OCI-LY3 (cell line): Measurements from ENCODE around the gene DNAJC9.

ENCODE experiments used
- H2AFZ ChIP-seq: fragments of 200-600, 300-600 bp; shearing (Covaris generic); 2 replicates; pipeline ENCODE4 v1.6.0; 2014; ENCODE audit warnings: antibody characterized with exemption, low read depth, low read length
- H3K27ac ChIP-seq: fragments of 200-600, 300-600 bp; sonication (generic); 2 replicates; pipeline ENCODE4 v1.5.1; 2014; ENCODE audit warnings: mild to moderate bottlenecking, low read length, moderate library complexity, mixed read lengths
- H3K27me3 ChIP-seq: fragments of 200-600, 300-600 bp; sonication (generic); 2 replicates; pipeline ENCODE4 v1.6.1; 2014; ENCODE audit warnings: low read depth, low read length, mixed read lengths
- H3K36me3 ChIP-seq: fragments of 200-600, 300-600 bp; sonication (generic); replicated peaks from 2 replicates; pipeline ENCODE3; 2014; ENCODE audit warnings: low read depth, low read length, mixed read lengths
- H3K4me1 ChIP-seq: fragments of 300-600, 200-600 bp; sonication (generic); 2 replicates; pipeline ENCODE4 v1.6.1; 2014; ENCODE audit warnings: low read length, mixed read lengths
- H3K4me2 ChIP-seq: fragments of 200-600, 300-600 bp; sonication (generic); 2 replicates; pipeline ENCODE4 v1.6.1; 2014; ENCODE audit warnings: low read length, mixed read lengths
- H3K4me3 ChIP-seq: fragments of 300-600, 200-600 bp; sonication (generic); 2 replicates; pipeline ENCODE4 v1.5.1; 2014; ENCODE audit warnings: antibody characterized with exemption, mild to moderate bottlenecking, low read length, moderate library complexity
- H3K79me2 ChIP-seq: fragments of 300-600, 200-600 bp; shearing (Covaris generic); 2 replicates; pipeline ENCODE4 v1.6.1; 2014; ENCODE audit warnings: mild to moderate bottlenecking, low read length, mixed read lengths
- H3K9ac ChIP-seq: fragments of 300-600, 200-600 bp; shearing (Covaris generic); 2 replicates; pipeline ENCODE4 v1.6.0; 2014; ENCODE audit warnings: mild to moderate bottlenecking, low read length, moderate library complexity
- H3K9me3 ChIP-seq: fragments of 200-600, 300-600 bp; shearing (Covaris generic); 2 replicates; pipeline ENCODE4 v1.6.1; 2014; ENCODE audit warnings: low read length, mixed read lengths; ENCODE audit not compliant: insufficient read depth
- H4K20me1 ChIP-seq: fragments of 200-600, 300-600 bp; sonication (generic); 2 replicates; pipeline ENCODE4 v1.6.1; 2016; ENCODE audit warnings: low read length, mixed read lengths; ENCODE audit not compliant: insufficient read depth
- CTCF ChIP-seq: fragments of 200-600, 300-600 bp; sonication (generic); IDR thresholded peaks from 2 replicates; pipeline ENCODE4 v1.5.1; 2014; ENCODE audit warnings: antibody characterized with exemption, low read length, low read depth
- EZH2phosphoT487 ChIP-seq: fragments of 200-600 bp; shearing (Covaris generic); IDR thresholded peaks from 2 replicates; pipeline ENCODE4 v1.6.1; 2018; ENCODE audit warnings: antibody characterized with exemption, mixed run types, low read depth

DNAJC9 gene

GRCh38 chr10:73215749-73216148 lies 31.3 kb downstream of the DNAJC9 start:
- no peak overlapping the region for H2AFZ ChIP-seq
- no peak overlapping the region for H3K9ac ChIP-seq
- H3K79me2 ChIP-seq = no peaks in the 10 kb centered on the region
- H3K9me3 ChIP-seq = no peaks in the 10 kb centered on the region
- H3K27ac ChIP-seq = no peak overlapping the region
- TF ChIP-seq EZH2phosphoT487 = no peak
- no peaks in the 10 kb centered on the region for H3K27me3 ChIP-seq
- H3K4me2 ChIP-seq = no peak overlapping the region
- no peak overlapping the region for H3K4me3 ChIP-seq
- H3K4me1 ChIP-seq = no peaks in the 10 kb centered on the region
- no peaks in the 10 kb centered on the region for H4K20me1 ChIP-seq
- H3K36me3 ChIP-seq = peaks cover 9% of the 10 kb centered on the region

DNA sequence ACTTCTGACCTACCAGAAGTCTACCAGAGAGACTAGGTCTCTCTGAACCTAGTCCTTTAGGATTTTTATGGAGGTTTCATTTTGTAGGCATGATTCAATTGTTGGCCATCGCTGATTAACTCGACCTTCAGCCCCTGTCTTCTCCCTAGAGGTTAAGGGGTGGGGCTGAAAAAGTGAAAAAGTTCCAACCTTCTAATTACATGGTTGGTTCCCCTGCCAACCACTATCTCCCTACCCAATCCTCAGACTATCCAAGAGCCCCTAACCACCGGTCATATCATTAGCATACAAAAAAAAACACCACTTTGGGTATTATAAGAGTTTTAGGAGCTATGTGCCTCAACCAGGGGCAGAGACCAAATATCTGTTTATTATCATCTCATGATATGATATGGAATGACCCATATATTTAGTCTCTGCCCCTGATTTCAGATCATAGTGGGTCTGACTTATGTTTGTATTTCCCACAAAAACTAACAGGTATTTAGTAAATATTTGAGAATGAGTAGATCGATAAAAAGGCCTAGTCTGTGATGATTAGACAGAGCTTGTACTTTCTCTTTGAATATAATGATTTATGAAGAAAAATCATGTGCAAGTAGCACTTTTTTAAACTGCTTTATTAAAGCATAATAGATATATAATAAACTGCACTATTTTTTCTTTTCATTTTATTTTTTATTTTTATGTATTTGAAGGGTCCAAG lies 35.8 kb downstream of the DNAJC9 start:
- TF ChIP-seq CTCF (no peak), EZH2phosphoT487 (no peak)
- Histone ChIP-seq H2AFZ (no peak overlapping the region), H4K20me1 (no peaks in the 10 kb centered on the region), H3K4me2 (no peak overlapping the region), H3K4me1 (no peaks in the 10 kb centered on the region), H3K4me3 (no peak overlapping the region), H3K36me3 (no peaks in the 10 kb centered on the region), H3K27ac (no peak overlapping the region), H3K27me3 (no peaks in the 10 kb centered on the region), H3K9me3 (no peaks in the 10 kb centered on the region), H3K79me2 (no peaks in the 10 kb centered on the region), H3K9ac (no peak overlapping the region)

DNA sequence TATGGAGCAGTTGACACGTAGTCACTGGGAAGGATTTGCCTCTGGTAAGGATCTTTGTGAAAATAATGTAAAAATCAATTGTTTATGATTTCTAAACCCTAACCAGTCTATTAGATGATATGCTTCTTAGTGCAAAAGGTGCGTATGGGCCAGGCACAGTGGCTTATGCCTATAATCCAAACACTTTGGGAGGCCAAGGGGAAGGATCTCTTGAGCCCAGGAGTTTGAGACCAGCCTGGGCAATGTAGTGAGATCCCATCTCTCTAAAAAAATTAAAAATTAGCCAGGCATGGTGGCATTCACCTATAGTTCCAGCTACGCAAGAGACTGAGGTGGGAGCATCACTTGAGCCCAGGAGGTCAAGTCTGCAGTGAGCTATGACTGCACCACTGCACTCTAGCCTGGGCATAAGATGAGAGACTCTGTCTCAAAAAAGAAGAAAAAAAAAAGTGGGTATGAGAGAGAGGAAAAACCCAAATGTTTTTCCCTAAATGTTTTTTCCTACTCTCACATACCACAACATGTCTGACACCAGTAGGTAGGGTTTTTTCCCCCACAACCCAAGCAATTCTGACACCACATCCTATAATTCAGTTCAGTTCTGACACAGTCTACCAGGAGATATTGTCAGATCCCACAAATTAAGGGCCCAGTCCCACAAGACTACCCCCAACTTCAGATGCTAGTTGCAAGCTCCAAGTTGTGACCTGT lies 36.5 kb downstream of the DNAJC9 start:
- H4K20me1 ChIP-seq = no peaks in the 10 kb centered on the region
- H3K4me2 ChIP-seq = no peak overlapping the region
- H3K9ac ChIP-seq = no peak overlapping the region
- no peaks in the 10 kb centered on the region for H3K4me1 ChIP-seq
- H3K79me2 ChIP-seq = no peaks in the 10 kb centered on the region
- TF ChIP-seq CTCF = no peak
- TF ChIP-seq EZH2phosphoT487 = no peak
- no peak overlapping the region for H3K27ac ChIP-seq
- H3K9me3 ChIP-seq = no peaks in the 10 kb centered on the region
- no peak overlapping the region for H3K4me3 ChIP-seq
- H3K27me3 ChIP-seq = no peaks in the 10 kb centered on the region
- H2AFZ ChIP-seq = no peak overlapping the region
- H3K36me3 ChIP-seq = no peaks in the 10 kb centered on the region

DNA sequence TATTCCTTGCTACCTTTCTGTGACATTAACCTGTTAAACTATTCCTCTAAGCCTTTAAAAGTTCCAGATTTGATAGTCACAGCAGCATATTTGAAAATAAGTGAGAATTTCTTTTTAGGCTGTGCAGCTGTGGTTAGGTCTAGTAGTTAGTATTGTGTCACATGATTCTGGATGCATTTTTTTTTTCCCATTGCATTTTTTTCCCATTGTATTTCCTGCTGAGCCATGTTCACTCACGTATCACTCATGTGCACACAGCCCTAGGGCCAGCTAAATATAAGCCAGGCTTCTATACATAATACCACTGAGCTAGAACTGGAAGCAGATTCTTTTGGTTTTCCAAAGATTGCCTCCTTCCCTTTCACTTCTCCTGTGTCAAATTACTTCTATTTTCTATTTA lies 37.4 kb downstream of the DNAJC9 start:
- H3K79me2 ChIP-seq = no peaks in the 10 kb centered on the region
- no peaks in the 10 kb centered on the region for H3K9me3 ChIP-seq
- H4K20me1 ChIP-seq = no peaks in the 10 kb centered on the region
- H3K27ac ChIP-seq = no peak overlapping the region
- no peaks in the 10 kb centered on the region for H3K36me3 ChIP-seq
- H3K4me3 ChIP-seq = no peak overlapping the region
- no peak overlapping the region for H3K9ac ChIP-seq
- H2AFZ ChIP-seq = no peak overlapping the region
- H3K4me2 ChIP-seq = no peak overlapping the region
- TF ChIP-seq CTCF (no peak), EZH2phosphoT487 (no peak)
- H3K4me1 ChIP-seq = no peaks in the 10 kb centered on the region
- H3K27me3 ChIP-seq = no peaks in the 10 kb centered on the region
